Ishikawa (cell line): Measurements from ENCODE around the gene SLC12A7.

Source experiments
- CEBPB ChIP-seq: IDR thresholded peaks from 2 replicates; pipeline ENCODE4 v1.6.1; 2012
- MAX ChIP-seq: IDR thresholded peaks from 2 replicates; pipeline ENCODE4 v1.6.1; 2012

- TF ChIP-seq MAX (no peak), CEBPB (no peak)
Measured at GRCh38 chr5:1052076-1052475, 59.8 kb downstream of the SLC12A7 start.
